K562 (cell line): ENCODE measurements around the gene MTA1. TPM values are rescaled to one million over a fixed set of nuclear protein-coding genes. Genes with fewer than 3 reads are reported as not detected.
A peak's percentile ranks its signal among the peaks of the same experiment; 100 is the strongest.

ENCODE experiments used
- AFF1 ChIP-seq, 2 experiments: fragments of 450-650 bp; IDR thresholded peaks; 2 replicates each; pipeline ENCODE4 v1.6.1; 2018; ENCODE audit warnings: mild to moderate bottlenecking in 2 of 2, low read depth in 1 of 2; ENCODE audit not compliant: partially characterized antibody in 2 of 2
- C11orf30 ChIP-seq: fragments of 450-650 bp; IDR thresholded peaks from 2 replicates; pipeline ENCODE4 v1.6.1; 2016; ENCODE audit warnings: low read depth, mild to moderate bottlenecking
- CREB1 ChIP-seq, 2 experiments: sonication (generic) in 1 of 2; formaldehyde crosslinking in 1 of 2; IDR thresholded peaks; 2 replicates each; pipeline versions ENCODE4 v1.6.1 to v1.8.0; 2012 to 2022; ENCODE audit warnings: inconsistent platforms in 1 of 2, mild to moderate bottlenecking in 1 of 2, missing genetic modification reagents in 1 of 2, moderate library complexity in 1 of 2
- EZH2 ChIP-seq: IDR thresholded peaks from 2 replicates; pipeline ENCODE4 v1.6.1; 2012; ENCODE audit warnings: low read depth, mild to moderate bottlenecking, inconsistent platforms, low read length, borderline replicate concordance
- GTF2F1 ChIP-seq: IDR thresholded peaks from 2 replicates; pipeline ENCODE4 v1.6.1; 2011; ENCODE audit warnings: low read depth, low read length, improper control_type of control experiment
- HDAC3 ChIP-seq: fragments of 450-650 bp; IDR thresholded peaks from 2 replicates; pipeline ENCODE4 v1.6.1; 2018; ENCODE audit warnings: borderline replicate concordance, mild to moderate bottlenecking, moderate library complexity; ENCODE audit not compliant: partially characterized antibody
- MGA ChIP-seq: fragments of 450-650 bp; IDR thresholded peaks from 2 replicates; pipeline ENCODE4 v1.6.1; 2016; ENCODE audit warnings: mild to moderate bottlenecking, moderate library complexity
- ZC3H4 ChIP-seq: sonication (generic); formaldehyde crosslinking; IDR thresholded peaks from 2 replicates; pipeline ENCODE4 v1.9.0; 2021; ENCODE audit warnings: missing genetic modification reagents, borderline replicate concordance
- ZNF12 ChIP-seq: sonication (generic); formaldehyde crosslinking; IDR thresholded peaks from 2 replicates; pipeline ENCODE4 v1.4.0; 2020; ENCODE audit warnings: mild to moderate bottlenecking, missing genetic modification reagents
- ZNF121 ChIP-seq: sonication (generic); formaldehyde crosslinking; conservative IDR thresholded peaks from 2 replicates; pipeline ENCODE4 v1.8.0; 2022; ENCODE audit warnings: missing genetic modification reagents
- ZNF77 ChIP-seq: fragments of 250-450 bp; sonication (Bioruptor Pico); IDR thresholded peaks from 2 replicates; pipeline ENCODE4 v1.5.0; 2020
- polyA plus RNA-seq, 8 experiments: library from polyadenylated mRNA; depleted of rRNA in 4 of 8; stranded (reverse) in 5 of 8; unstranded in 3 of 8; fragments of >200 nt; fragmentation: Nextera tagmentation in 2 of 8; fragmentation: Illumina TruSeq in 1 of 8; extraction: Ambion mirVana in 2 of 8; extraction: Trizol in 1 of 8; gene quantifications; 2 replicates each; pipeline versions ENCODE4 v1.2.1 to v1.2.3, GENCODE V29; 2011 to 2014; ENCODE audit warnings: inconsistent platforms in 1 of 8, missing spikeins in 1 of 8
- total RNA-seq, 7 experiments: library from RNA; depleted of rRNA in 6 of 7; stranded (reverse); fragments of >200 nt in 6 of 7; fragmentation: Illumina TruSeq in 2 of 7; extraction: Trizol in 2 of 7; gene quantifications; 2 replicates each; pipeline versions ENCODE4 v1.2.1 to v1.2.3, GENCODE V29; 2011 to 2021; ENCODE audit warnings: low replicate concordance in 1 of 7

MTA1 gene
- total and polyA plus RNA-seq, 9 of the 15 experiments (the other 6 are each of a cell fraction or from before 2014, with no cell fraction given), result 0.13 to 118 (median 32.3) TPM

- TF ChIP-seq CREB1 (IDR thresholded peaks at IDR 0.05), result no peak
- TF ChIP-seq CREB1 (CRISPR knock-in tag; IDR thresholded peaks at IDR 0.05), result no peak
- TF ChIP-seq EZH2, result no peak
- no peak for TF ChIP-seq AFF1 (IDR thresholded peaks at IDR 0.05; ENCODE audit: low read depth in 1 of 2, partially characterized antibody in 2 of 2)
- no peak for TF ChIP-seq ZNF12 (CRISPR knock-in tag)
- no peak for TF ChIP-seq MGA
- no peak for TF ChIP-seq ZNF121 (CRISPR knock-in tag)
- TF ChIP-seq GTF2F1, result no peak
- TF ChIP-seq ZC3H4 (CRISPR knock-in tag), result no peak
- TF ChIP-seq HDAC3, result no peak
- TF ChIP-seq ZNF77 (CRISPR knock-in tag), result no peak
- TF ChIP-seq C11orf30, result peak; percentile 68; the same call in 1 of the 2 replicates
Measured at GRCh38 chr14:105408592-105408991, 11.0 kb upstream of the MTA1 start (continued).
